NCI-H2196 treated with DMSO at 0.1 percent for 48 hours (cell line): Measurements from ENCODE around the gene ABCB1.
"Not testable (repeated sequence)": the region's sequence is repeated elsewhere in the genome, so short reads cannot be mapped to it uniquely, and the experiment has no call there.

Source experiments
- DNase-seq: peaks from one replicate; lab custom pipeline; 2025; ENCODE audit not compliant: unreplicated experiment; lab: John Stamatoyannopoulos, UW

Gene ABCB1

DNA sequence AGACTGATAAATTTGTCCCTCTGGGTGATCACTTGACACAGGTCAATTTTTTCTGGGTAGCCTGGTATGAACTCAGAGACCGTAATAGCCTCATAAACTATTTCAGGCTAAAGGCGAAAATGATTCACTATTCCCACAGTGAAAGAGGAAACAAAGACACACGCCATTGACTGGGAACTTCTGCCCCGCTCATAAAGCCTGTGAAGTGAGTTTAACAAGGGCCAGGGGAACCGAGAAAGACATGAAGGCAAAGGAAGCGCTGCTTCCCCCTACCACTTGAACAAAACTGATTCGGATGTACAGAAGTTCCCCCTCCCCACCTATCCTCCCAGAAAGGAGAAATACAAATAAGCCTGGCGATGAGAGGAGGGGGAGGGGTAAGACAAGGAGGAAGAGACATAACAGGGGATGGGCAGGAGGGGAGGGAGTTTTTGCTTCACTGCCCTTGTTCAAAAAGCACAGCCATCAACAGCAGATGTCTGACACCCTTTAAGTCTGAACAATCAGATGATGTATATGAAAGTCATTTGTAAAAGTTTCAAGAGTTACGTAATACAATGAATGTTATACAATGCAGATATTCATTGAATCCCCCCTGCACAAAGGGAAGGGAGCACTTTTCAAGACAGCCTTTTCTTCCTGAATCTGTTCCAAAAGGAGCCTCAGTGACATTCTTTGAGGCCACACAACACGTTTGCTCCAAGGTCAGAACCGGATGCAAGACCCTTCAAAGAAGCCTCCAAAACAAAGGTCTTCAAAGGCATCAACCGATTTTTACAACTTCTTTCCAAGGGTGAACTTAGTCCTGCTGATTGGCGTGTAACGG is 125.9 kb downstream of the ABCB1 start:
- no peak for DNase-seq

- no peak for DNase-seq
Observed at GRCh38 chr7:87473986-87474385, 126.7 kb downstream of the ABCB1 start.

- no peak for DNase-seq
Observed at GRCh38 chr7:87473192-87473591, 127.5 kb downstream of the ABCB1 start.

DNA sequence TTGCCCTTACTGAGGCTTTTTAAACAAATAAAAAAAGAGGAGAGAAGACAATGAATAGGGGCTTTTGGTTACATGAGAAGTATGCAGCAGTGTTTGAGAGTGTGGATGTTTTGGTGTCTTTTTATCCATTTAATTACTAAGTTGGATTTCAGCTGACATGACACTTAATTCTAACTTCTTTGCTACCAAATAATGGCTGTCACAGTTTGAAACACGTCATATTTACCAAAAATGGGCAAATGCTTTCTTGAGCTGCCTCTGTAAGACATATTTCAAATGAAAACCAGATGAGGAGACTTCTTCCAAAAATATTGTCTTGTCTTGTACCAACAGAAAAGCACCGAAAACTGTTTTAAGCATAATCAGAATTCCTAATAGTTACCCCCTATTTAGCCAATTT is 129.2 kb downstream of the ABCB1 start:
- DNase-seq = no peak

DNA sequence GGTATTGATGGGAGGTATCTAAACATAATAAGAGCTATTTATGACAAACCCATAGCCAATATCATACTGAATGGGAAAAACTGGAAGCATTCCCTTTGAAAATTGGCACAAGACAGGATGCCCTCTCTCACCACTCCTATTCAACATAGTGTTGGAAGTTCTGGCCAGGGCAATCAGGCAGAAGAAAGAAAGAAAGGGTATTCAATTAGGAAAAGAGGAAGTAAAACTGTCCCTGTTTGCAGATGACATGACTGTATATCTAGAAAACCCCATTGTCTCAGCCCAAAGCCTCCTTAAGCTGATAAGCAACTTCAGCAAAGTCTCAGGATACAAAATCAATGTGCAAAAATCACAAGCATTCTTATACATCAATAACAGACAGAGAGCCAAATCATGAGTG is 131.5 kb downstream of the ABCB1 start:
- DNase-seq = not testable (repeated sequence)

DNA sequence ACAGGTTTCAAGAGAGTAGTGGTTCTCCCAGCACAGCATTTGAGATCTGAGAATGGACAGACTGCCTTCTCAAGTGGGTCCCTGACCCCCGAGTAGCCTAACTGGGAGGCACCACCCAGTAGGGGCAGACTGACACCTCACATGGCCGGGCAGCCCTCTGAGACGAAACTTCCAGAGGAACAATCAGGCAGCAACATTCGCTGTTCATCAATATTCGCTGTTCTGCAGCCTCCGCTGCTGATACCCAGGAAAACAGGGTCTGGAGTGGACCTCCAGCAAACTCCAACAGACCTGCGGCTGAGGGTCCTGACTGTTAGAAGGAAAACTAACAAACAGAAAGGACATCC is 135.2 kb downstream of the ABCB1 start:
- DNase-seq = not testable (repeated sequence)

- not testable (repeated sequence) for DNase-seq
Observed at GRCh38 chr7:87464830-87465533, 135.7 kb downstream of the ABCB1 start.

DNA sequence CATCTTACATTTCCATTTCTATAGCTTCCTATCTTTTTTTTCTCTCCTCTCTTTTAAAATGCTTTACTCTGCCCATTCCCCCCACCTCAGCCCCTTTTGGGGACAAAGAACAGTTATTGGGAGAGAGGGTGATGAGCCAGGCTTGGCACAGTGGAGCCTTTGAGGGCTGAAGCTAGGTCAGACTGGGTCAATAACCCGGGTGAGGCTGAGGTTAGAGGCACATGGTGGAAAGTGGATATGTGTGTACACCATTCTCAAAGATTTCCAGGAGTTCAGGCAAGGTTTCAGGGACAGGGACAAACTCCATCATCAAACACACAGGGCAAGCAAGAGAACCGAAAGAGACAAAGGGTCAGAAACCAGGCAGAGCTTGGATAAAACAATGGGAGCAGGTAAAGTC is 136.7 kb downstream of the ABCB1 start:
- DNase-seq = no peak

DNA sequence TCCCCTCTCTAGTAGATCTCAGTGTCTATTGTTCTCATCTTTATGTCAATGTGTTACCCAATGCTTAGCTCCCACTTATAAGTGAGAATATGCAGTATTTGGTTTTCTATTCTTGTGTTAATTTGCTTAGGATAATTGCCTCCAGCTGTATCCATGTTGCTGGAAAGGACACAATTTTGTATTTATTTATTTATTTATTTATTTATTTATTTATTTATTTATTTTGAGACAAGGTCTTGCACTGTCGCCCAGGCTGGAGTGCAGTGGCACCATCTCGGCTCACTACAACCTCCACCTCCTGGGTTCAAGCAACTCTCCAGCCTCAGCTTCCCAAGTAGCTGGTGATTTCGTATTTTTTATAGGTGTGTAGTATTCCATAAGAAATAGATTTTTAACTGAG is 140.2 kb downstream of the ABCB1 start:
- DNase-seq = not testable (repeated sequence)

GRCh38 chr7:87459941-87460340 is 140.7 kb downstream of the ABCB1 start:
- no peak for DNase-seq

DNA sequence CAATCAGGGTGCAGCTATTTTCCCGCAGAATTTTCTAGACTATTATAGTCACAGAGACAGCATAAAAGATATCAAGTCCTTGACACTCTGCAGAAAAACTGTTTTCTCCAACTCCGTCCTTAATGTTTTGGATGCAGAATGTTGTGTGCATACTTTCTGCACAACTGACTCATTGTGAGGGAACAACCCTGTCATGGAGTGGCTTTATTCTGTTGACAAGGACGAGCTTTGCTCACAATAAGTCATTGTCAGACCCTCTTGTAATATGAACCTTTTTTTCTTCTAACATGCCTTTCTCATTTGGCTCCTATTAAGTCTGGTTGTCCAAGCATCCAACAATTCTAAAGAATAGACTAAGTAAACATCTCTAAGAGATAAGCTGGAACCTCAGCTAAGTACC is 142.5 kb downstream of the ABCB1 start:
- DNase-seq = no peak

DNA sequence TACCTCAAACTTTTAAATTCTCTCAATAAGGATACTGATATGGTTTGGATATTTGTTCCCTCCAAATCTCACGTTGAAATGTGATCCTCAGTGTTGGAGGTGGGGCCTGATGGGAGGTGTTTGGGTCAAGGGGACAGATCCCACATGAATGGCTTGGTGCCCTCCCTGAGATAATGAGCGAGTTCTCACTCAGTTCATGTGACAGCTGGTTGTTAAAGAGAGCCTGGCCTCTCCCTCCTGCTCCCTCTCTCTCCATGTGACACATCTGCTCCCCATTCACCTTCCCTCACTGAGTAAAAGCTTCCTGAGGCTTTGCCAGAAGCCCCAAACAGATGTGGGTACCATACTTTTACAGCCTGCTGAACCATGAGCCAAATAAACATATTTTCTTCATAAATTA is 144.4 kb downstream of the ABCB1 start:
- DNase-seq = no peak
